HUES64 (cell line): ENCODE data around the gene KLHL10.
"Not testable (repeated sequence)": the region's sequence is repeated elsewhere in the genome, so short reads cannot be mapped to it uniquely, and the experiment has no call there.

Source experiments
- H3K27ac ChIP-seq: 2 replicates; pipeline ENCODE4 v1.7.0; 2013; ENCODE audit warnings: low read depth, low read length, inconsistent platforms
- H3K27me3 ChIP-seq: 2 replicates; pipeline ENCODE4 v1.6.1; 2013; ENCODE audit warnings: mild to moderate bottlenecking, low read length; ENCODE audit not compliant: insufficient read depth
- H3K36me3 ChIP-seq: 2 replicates; pipeline ENCODE4 v1.6.1; 2013; ENCODE audit warnings: mild to moderate bottlenecking, low read length; ENCODE audit not compliant: insufficient read depth
- H3K4me1 ChIP-seq: 2 replicates; pipeline ENCODE4 v1.6.1; 2013; ENCODE audit warnings: mild to moderate bottlenecking, low read length, moderate library complexity; ENCODE audit not compliant: insufficient read depth
- H3K4me3 ChIP-seq: 2 replicates; pipeline ENCODE4 v1.5.1; 2013; ENCODE audit warnings: mild to moderate bottlenecking, low read length, moderate library complexity
- H3K9ac ChIP-seq: 2 replicates; pipeline ENCODE4 v1.6.1; 2013; ENCODE audit warnings: mild to moderate bottlenecking, low read depth, low read length
- H3K9me3 ChIP-seq: 2 replicates; pipeline ENCODE4 v1.6.1; 2013; ENCODE audit warnings: low read depth, low read length; ENCODE audit not compliant: insufficient read depth
- WGBS: fragments of 150-250, 120-280 bp; methylation state at CpG from one replicate; pipeline ENCODE4 v1.1.7; 2013; ENCODE audit warnings: missing lambda C conversion rate; 5-methylcytosine and 5-hydroxymethylcytosine counted together

Gene KLHL10

DNA sequence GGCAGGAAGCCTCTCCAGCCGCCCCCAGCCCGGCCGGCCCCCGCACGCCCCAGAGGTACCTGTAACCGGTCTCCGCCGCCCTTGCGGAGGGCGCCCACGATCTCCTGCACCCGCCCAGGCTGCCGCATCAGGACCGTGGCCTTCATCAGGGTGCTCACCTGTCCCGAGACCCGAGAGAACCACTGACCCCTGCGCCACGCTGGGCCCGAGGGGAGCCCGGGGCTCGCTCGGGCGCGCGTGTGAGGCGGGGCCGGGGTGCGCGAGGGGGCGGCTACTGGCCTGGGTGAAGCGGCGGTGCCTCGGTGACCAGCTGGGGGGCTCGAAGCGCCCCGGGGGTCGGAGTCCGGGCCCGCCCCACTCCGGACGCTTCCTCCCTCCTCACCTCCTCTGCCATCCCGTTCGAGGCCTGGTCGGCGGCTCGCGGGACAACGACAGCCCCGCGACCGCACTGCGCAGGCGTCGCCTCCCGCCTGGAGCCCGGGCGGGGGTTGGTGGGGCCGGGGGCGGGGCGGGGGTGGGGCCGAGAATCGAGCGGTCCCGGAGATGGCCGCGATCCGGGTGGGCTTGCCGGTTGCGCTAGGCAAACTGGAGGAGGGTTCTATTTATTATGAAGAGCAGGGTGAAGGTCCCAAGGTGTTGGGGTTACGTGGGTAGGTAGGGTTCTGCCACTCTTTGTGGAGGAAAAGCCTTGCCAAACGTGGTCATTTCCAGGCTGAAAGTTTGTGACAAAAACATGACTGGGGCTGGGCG lies 1.6 kb upstream of the KLHL10 start, which contains the start of gene NT5C3B:
TSS of gene NT5C3B (minus strand) at position 433 of the 750 bp plus-strand sequence. CDS start at position 394, 39 bp downstream.
- Histone ChIP-seq H3K9ac (peak within 1 kb of the TSS; percentile 81), H3K9me3 (no peaks in the 10 kb centered on the region), H3K27me3 (peaks cover 11% of the 10 kb centered on the region), H3K4me3 (peak within 1 kb of the TSS; percentile 84), H3K27ac (no peak within 1 kb of the TSS), H3K4me1 (peaks cover 6% of the 10 kb centered on the region; the same call in 1 of the 2 replicates), H3K36me3 (peaks cover 25% of the 10 kb centered on the region)
- 1% methylated on average over 65 of the region's 72 CpGs for WGBS

DNA sequence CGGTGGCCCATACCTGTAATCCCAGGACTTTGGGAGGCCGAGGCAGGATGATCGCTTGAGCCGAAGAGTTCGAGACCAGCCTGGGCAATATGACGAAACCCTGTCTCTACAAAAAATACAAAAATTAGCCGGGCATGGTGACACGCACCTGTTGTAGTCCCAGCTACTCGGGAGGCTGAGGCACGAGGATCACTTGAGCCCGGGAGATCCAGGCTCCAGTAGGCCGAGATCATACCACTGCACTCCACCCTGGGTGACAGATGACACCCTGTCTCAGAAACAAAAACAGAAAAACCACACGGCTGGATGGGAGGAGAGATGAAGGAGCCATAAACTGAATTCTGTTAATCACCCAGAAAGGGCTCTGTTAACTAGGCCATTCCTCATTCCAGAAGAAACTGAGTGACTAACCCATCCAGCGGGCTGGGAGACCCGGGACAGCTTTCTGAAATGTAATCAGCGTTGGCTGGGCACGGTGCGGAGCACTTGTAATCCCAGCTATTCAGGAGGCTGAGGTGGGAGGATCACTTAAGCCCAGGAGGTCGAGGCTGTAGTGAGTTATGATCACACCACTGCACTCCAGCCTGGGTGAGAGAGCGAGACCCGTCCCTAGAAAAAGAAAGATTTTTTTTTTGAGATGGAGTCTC lies 952 bp upstream of the KLHL10 start:
- Histone ChIP-seq H3K4me1 (peaks cover 6% of the 10 kb centered on the region; the same call in 1 of the 2 replicates), H3K9me3 (no peaks in the 10 kb centered on the region), H3K27ac (no peak overlapping the region), H3K36me3 (peaks cover 19% of the 10 kb centered on the region), H3K27me3 (peaks cover 11% of the 10 kb centered on the region), H3K4me3 (peak overlapping the region; percentile 84), H3K9ac (peak overlapping the region; percentile 57; the same call in 1 of the 2 replicates)
- 76% methylated on average over 21 of the region's 21 CpGs for WGBS

DNA sequence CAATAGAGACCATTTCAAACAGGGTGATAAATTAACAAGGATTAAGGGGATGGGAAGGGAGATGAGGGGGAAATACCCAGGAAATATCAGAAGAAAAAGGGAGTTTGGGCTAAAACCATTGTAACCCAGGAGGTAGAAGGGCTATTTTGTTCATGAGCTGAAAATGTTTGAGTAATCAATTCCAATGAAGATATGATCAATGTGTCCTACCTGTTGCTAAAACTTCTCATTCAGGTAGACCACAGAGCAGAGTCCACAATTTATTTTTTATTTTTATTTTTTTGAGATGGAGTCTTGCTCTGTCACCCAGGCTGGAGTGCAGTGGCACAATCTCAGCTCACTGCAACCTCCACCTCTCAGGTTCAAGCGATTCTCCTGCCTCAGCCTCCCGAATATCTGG lies 1.8 kb downstream of the KLHL10 start:
- 97% methylated on average over 2 of the region's 2 CpGs for WGBS

DNA sequence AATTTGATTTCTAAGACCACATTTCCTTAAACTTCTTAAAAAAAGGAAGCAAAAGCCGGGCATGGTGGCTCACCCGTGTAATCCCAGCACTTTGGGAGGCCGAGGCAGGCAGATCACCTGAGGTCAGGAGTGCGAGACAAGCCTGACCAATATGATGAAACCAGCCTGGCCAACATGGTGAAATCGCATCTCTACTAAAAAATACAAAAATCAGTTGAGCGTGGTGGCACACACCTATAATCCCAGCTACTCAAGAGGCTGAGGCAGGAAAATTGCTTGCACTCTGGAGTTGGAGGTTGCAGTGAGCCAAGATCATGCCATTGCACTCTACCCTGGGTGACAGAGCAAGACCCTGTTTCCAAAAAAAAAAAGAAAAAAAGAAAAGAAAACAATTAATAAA lies 3.2 kb downstream of the KLHL10 start:
- peaks cover 11% of the 10 kb centered on the region for H3K27me3 ChIP-seq
- H3K9me3 ChIP-seq, H3K36me3 ChIP-seq, H3K9ac ChIP-seq, H3K4me3 ChIP-seq, H3K4me1 ChIP-seq, H3K27ac ChIP-seq: not testable (repeated sequence)
- WGBS: 92% methylated on average over 6 of the region's 6 CpGs

More for the DNA sequence above, 1.8 kb downstream of the KLHL10 start:
- not testable (repeated sequence) for H3K9ac ChIP-seq, H3K4me1 ChIP-seq, H3K4me3 ChIP-seq, H3K9me3 ChIP-seq, H3K27ac ChIP-seq, H3K36me3 ChIP-seq
- peaks cover 11% of the 10 kb centered on the region for H3K27me3 ChIP-seq

DNA sequence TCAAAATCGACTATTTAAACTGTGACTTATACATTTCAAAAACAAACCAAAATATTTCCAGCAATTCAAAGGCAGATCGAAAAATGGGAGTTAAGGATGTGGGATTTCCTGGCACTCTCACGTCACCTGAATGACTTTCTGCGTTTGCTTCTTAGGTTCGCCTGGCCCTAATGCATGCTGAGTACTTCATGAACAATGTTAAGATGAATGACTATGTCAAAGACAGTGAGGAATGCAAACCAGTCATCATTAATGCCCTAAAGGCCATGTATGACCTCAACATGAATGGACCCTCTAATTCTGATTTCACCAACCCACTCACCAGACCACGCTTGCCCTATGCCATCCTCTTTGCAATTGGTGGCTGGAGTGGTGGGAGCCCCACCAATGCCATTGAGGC lies 7.3 kb downstream of the KLHL10 start:
- no peak overlapping the region for H3K4me3 ChIP-seq
- H3K9me3 ChIP-seq: no peaks in the 10 kb centered on the region
- H3K36me3 ChIP-seq: peaks cover 3% of the 10 kb centered on the region; the same call in 1 of the 2 replicates
- 0 out of 2 replicates have a peak, but pooled peaks cover 3% of the 10 kb centered on the region for H3K4me1 ChIP-seq
- H3K27ac ChIP-seq: no peak overlapping the region
- WGBS: 88% methylated on average over 6 of the region's 6 CpGs
- H3K9ac ChIP-seq: no peak overlapping the region
- H3K27me3 ChIP-seq: no peaks in the 10 kb centered on the region

DNA sequence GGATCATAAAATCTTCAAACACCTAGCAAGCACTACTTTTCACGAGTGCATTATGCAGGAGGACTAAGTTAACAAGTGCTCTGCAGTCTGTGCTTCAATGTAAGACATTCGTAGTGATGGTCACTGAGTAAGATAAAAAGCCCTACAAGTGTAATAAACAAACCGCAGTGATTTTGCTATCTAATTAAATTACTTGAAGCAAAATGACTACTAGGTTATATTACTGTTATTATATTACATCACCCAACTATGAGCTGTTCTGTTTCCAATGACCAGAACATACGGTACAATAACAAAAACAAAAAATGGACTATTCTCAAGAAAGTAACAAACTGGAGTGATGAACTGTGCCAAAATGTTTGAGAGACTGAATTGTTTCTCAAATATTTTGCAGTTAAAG lies 11.2 kb downstream of the KLHL10 start:
- H3K27me3 ChIP-seq: no peaks in the 10 kb centered on the region
- H3K36me3 ChIP-seq: peaks cover 22% of the 10 kb centered on the region
- H3K4me3 ChIP-seq: no peak overlapping the region
- no peaks in the 10 kb centered on the region for H3K9me3 ChIP-seq
- H3K4me1 ChIP-seq: 0 out of 2 replicates have a peak, but pooled peaks cover 3% of the 10 kb centered on the region
- no peak overlapping the region for H3K27ac ChIP-seq
- 91% methylated on average over 3 of the region's 4 CpGs for WGBS
- H3K9ac ChIP-seq: no peak overlapping the region

GRCh38 chr17:41849251-41849990 lies 11.8 kb downstream of the KLHL10 start:
- Histone ChIP-seq H3K27ac (no peak overlapping the region), H3K36me3 (peaks cover 28% of the 10 kb centered on the region), H3K9ac (no peak overlapping the region), H3K4me1 (0 out of 2 replicates have a peak, but pooled peaks cover 3% of the 10 kb centered on the region), H3K9me3 (no peaks in the 10 kb centered on the region), H3K4me3 (no peak overlapping the region), H3K27me3 (no peaks in the 10 kb centered on the region)
- WGBS: 86% methylated on average over 2 of the region's 4 CpGs

DNA sequence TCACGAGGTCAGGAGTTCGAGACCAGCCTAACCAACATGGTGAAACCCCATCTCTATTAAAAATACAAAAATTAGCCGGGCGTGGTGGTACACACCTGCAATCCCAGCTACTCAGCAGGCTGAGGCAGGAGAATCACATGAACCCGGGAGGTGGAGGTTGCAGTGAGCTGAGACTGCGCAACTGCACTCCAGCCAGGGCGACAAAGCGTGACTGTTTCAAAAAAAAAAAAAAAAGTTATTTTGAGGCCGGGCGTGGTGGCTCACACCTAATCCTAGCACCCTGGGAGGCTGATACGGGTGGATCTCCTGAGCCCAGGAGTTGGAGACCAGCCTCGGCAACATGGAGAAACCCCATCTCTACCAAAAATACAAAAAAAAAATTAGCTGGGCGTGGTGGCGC lies 13.8 kb downstream of the KLHL10 start:
- 92% methylated on average over 14 of the region's 14 CpGs for WGBS
- not testable (repeated sequence) for H3K4me3 ChIP-seq, H3K4me1 ChIP-seq, H3K27ac ChIP-seq, H3K27me3 ChIP-seq, H3K9me3 ChIP-seq, H3K9ac ChIP-seq
- peaks cover 36% of the 10 kb centered on the region for H3K36me3 ChIP-seq

DNA sequence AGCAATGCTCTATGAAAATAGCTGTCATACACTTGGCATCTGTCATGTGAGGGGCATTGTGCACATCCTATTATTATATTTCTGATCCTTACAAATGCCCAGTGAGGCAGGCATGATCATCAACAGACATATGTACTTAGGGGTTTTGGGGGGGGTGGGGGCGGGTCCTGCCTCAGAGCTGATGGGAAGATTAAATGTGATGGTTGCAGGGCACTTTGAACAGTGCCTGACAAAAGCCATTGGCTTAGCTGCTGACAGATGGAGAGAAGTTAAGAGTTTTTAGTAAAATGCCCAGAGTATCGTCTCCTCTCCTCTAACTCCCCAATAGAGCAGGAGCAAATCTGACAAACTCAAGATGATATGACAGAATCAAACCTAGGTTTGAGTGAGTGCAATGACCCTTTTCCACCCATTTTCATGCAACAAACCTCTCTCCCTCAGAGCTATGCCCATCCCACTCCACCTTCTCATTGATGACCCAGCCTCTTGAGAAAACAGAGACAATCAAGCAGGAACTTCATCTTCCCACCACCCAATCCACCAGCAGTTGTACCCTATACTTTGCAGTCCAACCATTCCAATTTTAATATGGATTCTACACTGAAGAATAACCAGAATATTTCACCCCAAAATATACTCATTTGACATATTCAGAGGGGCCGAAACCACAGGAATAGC lies 22.8 kb downstream of the KLHL10 start:
- H3K27ac ChIP-seq: no peak overlapping the region; the same call in 1 of the 2 replicates
- peaks cover 38% of the 10 kb centered on the region for H3K4me1 ChIP-seq
- H3K36me3 ChIP-seq: no peaks in the 10 kb centered on the region
- no peaks in the 10 kb centered on the region for H3K9me3 ChIP-seq
- H3K9ac ChIP-seq: no peak overlapping the region
- H3K4me3 ChIP-seq: peak overlapping the region; percentile 16; the same call in 1 of the 2 replicates
- no peaks in the 10 kb centered on the region for H3K27me3 ChIP-seq
- WGBS: 61% methylated on average over 3 of the region's 3 CpGs

- Histone ChIP-seq H3K36me3 (peaks cover 16% of the 10 kb centered on the region), H3K9ac (no peak overlapping the region), H3K27me3 (no peaks in the 10 kb centered on the region), H3K9me3 (no peaks in the 10 kb centered on the region), H3K27ac (no peak overlapping the region), H3K4me1 (peaks cover 38% of the 10 kb centered on the region), H3K4me3 (peak overlapping the region; percentile 92)
- WGBS: 80% methylated on average over 18 of the region's 18 CpGs
These were observed 25.6 kb downstream of the KLHL10 start for GRCh38 chr17:41863074-41863848.
